H1 (cell line): ENCODE measurements around the gene SEL1L3. TPM values are rescaled to one million over a fixed set of nuclear protein-coding genes. Genes with fewer than 3 reads are reported as not detected.

Experiments
- KDM4A ChIP-seq: IDR thresholded peaks from one replicate; pipeline ENCODE4 v1.7.1; 2012; ENCODE audit warnings: low read depth, mild to moderate bottlenecking, moderate library complexity, low read length, inconsistent platforms; ENCODE audit not compliant: severe bottlenecking
- POLR2AphosphoS5 ChIP-seq: IDR thresholded peaks from 2 replicates; pipeline ENCODE4 v1.6.1; 2011; ENCODE audit warnings: low read depth, low read length
- polyA plus RNA-seq, 7 experiments: library from polyadenylated mRNA; depleted of rRNA in 3 of 7; stranded (reverse) in 5 of 7; unstranded in 2 of 7; fragments of >200 nt in 5 of 7; fragments of 200-250 nt in 2 of 7; gene quantifications; 1 replicate in 5 of 7; 2 replicates in 1 of 7; 4 replicates in 1 of 7; pipeline versions ENCODE4 v1.2.1 to v1.2.3, GENCODE V29; 2011 to 2013; ENCODE audit warnings: missing spikeins in 2 of 7, mixed read lengths in 2 of 7
- total RNA-seq: library from RNA; stranded (reverse); fragmentation: NEBNext Ultra II Directional; extraction: Animal tissue kit (Norgen Biotek cat#: 25700); gene quantifications from 2 replicates; pipeline ENCODE4 v1.2.1, GENCODE V29; 2021

Gene SEL1L3
- total and polyA plus RNA-seq, 2 of the 8 experiments (the other 6 are each of a cell fraction or from before 2014, with no cell fraction given) = 18.2 to 54.0 TPM

- no peak for TF ChIP-seq POLR2AphosphoS5
- no peak for TF ChIP-seq KDM4A
These were observed 83.8 kb downstream of the SEL1L3 start (continued) for GRCh38 chr4:25779021-25779420.
